Activated CD4-positive, CD25-positive, alpha-beta regulatory T cell treated with anti-CD3 and anti-CD28 coated beads, Interleukin-2, amount 50 U/mL, for 72 hours (primary cell): ENCODE measurements around the gene ABCC4.
"Not testable (repeated sequence)": the region's sequence is repeated elsewhere in the genome, so short reads cannot be mapped to it uniquely, and the experiment has no call there.

Source experiments
- DNase-seq: peaks from one replicate; pipeline ENCODE4 v3.0.0; 2021

Gene ABCC4

DNA sequence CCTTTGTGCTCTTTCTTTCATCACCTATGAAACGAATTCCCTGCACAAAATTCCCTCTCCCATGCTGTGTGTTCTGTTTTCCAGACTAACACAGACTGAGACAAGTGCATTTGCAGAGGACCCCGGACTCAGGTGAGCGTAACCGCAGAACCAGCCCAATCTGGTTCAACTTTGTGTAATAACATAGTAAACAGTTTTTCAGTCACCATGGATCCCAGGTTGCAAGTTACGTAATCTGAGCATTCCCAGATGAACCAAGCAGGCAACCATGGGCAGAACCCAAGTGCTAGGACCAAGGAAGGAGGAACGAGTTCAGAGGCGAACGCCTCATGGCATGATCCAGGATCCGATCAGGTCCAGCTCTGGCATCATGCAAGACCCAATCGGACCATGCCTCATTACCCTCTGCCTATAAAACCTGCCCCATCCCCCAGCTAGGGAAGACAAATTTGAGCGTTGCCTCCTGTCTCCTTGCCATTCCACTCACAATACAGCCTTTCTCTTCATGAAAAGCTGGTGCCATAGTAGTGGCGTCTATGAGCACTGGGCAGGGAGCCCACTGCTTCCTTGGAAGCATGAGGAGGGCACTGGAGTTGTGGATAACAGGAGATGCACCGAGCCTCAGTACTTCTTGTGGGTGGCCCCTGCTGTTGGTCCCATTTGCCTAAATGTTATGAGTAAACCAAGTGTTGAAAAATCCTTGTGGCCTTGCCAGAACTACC is 107.6 kb downstream of the ABCC4 start:
- DNase-seq: no peak

DNA sequence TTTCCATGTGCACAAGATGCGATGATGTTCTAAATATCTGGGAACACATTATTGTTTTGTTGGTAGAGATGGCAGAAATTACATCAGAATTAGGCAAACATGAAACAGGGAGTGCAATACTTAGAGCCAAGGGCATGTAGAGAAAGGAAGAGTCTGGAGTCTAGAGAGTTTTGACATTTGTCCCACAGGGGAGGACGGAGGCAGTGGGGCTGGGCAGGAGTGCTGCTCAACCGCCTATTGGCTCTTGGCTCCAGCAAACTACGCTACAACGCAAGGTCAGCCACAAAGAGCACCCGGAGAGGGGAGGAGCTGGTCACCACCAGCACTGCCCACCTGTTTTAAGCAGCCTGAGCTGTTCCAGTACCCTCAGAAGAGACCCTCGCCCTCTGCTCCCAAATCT is 108.3 kb downstream of the ABCC4 start:
- DNase-seq: no peak

DNA sequence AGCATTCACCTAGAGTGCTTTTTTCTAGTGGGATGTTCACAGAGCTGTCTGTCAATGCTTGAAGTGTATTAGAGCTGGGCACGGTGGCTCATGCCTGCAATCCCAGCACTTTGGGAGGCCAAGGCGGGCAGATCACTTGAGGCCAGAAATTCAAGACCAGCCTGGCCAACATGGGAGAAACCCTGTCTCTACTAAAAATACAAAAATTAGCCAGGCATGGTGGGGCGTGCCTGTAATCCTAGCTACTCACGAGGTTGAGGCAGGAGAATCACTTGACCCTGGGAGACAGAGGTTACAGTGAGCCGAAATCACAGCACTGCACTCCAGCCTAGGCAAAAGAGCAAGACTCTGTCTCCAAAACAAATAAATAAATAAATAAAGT is 108.7 kb downstream of the ABCC4 start:
- DNase-seq: not testable (repeated sequence)

DNA sequence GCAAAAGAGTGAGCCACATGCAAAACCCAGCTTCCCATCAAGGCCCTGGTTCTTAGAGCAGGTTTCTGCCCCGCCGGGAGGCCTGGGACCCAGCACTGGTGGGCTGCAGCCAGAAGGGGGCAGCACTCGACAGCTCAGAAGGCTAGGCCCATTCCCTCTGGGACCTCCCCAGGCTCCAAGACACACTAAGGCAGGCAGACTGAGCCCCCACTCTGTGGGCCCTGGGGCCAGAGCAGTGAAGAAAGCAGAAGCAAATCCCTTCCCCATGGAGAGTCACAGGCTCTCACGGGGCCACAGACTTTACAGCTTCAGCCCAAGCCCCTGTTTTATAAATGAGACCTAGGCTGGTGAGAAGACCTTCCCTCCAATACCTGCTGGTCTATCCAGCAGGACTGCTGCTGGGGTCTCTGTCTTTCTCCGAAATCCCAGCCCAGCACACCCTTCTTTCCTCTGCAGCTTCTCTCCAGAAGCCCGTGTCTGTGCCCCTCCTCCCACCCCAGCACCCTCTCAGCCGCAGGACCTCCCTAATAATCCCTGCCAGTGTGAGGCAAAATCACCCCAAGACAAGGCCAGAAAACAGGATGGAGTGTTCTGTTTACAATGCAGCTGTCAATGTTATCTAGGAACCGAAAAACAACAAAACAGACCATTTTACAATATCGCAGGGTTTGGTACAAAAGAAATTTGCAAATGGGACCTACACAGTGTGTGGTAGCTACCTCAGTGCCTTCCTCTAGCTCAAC is 109.3 kb downstream of the ABCC4 start:
- peak; percentile 71 for DNase-seq

DNA sequence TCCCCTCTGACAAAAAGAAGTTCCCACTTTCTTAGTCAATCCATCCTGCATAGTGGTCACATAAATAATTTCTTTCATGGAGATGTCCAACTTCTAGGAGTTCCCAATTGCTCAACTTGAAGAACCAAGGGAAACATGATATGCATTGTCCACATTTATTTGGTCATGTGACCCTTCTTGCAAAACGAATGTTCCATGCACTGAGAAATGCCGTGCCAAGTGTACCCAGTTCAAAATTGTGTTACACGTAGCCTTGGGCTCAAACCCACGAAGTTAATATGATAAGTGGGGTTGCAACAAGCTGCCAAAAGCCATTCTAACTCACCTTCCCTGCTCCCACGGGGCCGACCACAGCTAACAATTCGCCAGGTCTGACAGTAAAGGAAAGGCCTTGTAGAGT is 113.1 kb downstream of the ABCC4 start:
- no peak for DNase-seq

DNA sequence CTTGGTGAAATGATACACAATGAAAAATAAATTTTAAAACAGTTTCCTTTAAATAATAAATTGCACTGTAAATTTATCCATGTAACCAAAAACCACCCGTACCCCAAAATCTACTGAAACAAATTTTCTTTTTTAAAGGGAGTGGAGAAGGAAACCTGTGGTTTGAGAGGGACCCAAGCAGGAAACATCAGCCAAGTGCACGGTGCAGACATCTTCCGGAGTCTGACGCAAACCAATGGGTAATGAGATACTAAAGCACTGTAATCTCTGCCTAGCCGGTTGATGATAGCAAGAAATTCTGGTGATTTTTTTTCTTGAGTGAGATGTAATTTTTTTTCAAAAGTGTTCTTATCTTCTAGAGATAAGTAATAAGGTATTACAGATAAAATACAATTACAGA is 115.4 kb downstream of the ABCC4 start:
- no peak for DNase-seq

DNA sequence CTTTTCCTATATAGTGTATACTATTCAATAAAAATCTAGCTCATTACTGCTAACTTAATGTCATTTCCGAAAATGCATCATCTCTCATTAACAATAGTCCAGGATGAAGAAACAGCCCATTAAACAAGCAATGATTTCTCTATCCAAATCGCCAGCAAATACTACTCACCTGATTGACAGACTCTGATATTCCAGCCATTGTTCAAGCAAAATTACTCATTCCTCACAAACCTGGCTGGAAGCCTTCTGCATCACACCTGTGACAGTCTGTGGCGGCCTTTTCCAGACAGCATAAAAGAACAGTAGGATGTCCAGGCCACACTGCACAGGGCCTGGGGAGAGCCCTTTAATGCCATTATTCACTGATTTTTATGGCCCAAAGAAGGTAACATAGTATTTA is 115.9 kb downstream of the ABCC4 start:
- no peak for DNase-seq

DNA sequence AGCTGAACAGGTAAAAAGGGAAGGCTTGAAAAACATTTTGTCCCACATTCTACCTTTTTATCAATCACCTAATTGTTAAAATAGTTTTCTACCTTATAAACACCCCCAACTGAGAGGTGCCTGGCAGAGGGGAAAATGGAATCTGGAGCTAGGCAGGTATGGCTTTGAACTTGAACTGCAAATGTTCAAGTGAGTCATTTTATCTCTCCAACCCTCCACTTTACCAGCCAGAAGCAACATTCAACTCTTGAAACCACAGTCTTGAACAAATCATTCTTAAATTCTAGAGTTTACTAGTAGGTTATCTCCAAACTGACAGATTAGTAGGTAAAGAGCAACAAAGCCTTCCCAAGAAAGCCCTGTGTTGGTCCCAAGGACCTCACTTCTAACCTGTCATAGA is 116.9 kb downstream of the ABCC4 start:
- no peak for DNase-seq

DNA sequence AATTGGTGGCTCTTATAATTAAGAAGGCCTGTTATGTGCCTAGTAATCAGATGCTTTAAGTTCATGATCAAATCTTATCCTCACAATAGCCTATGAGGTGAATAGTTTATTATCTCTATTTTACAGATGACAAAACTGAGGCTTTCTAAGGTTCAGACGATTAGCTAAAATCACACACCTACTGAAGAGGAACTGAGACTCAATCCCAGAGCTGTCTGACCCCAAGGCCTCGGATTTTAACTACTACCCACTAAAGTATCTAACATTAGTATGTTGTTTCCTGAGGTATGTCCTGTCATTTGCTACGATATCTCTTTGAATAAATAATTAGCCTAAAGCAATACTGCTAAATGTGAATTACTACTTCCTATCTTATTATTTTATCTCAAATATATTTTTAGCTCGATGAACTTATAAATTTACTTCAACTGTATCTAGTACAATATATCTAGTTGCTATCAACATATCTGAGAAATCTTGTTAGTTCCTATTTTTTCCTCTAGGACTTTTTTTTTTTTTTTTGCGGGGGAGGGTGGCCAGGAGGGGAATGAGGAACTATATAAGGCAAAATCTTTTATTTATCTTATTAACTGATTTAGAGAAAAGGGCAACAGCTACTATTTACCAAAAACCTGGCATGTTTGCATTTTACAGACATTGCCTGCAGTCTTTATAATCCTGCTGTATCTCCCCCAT is 118.5 kb downstream of the ABCC4 start:
- no peak for DNase-seq

DNA sequence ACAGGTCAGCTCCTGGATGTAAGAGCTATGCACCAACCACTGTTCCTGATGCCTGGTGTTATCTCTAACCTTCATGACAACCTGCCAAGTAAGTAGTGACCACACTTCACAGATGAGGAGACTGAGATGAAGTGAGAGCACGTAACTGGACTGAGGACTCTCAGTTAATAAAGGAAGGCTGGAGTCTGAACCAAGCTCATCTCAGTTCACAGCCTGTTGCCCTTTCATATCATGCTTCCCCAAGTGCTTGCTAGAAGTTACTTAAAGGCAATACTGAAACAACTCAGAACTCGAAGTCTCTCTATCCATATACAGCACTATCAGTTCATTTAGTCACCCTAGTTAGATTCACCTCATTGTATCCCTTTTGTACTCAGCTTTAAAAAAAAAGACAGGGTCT is 119.7 kb downstream of the ABCC4 start:
- no peak for DNase-seq

DNA sequence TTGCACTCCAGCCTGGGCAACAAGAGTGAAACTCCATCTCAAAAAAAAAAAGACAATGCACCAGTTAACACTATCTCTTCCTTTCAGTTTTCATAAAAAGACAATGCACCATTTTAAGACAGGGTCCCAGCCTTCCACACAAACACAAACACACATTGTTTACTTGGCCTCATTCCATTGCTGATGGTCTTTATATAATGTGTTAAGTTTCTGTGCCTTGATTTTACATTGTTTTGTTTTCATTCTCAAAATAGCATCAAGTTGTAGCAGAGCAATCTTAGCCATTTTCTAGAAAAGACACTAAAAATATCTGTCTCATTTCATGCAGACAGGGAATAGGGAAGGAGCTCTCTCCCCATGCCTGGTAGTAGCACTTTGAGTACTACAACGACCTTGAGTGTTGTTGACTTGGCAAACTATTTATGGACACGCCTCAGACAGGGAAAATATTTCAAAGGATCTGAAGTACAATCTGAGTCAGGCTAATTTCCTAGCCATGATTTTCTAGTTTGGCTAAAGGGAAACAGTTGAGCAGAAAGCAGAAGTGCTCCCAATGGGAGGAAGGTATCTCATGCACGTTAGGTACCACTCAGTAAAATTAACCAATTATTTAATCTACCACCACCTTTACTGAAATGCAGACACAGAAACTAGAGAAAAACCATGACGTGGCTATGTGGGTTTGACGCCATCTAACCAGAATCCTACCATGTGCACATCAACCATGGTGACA is 120.6 kb downstream of the ABCC4 start:
- no peak for DNase-seq

DNA sequence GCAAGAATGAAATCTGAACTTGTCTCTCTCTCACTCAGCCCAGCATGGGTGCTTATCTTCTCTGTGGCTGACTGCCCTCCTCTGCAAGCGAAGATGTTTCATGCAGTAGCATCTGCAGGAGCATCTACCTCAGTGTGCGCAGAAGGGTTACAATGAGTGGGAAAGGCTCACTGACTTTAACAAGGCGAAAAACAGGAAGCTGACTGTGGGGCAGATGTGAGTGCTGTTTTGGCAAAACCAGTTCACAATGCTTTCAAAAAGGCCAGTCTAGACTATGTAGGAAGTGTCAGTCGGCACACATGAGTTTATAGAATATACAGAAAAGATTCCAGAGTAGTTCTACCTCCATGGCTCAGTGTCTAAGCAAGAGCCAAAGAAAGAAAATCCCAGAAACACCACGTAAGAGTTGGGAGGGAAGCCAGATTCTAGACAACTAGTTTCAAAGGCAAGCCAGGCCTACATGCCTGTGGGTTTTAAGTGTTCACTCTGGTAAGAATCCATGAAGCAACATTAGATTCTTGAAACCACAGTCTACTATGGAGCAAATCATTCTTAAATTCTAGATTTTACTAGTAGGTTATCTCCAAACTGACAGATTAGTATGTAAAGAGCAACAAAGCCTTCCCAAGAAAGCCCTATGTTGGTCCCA is 124.5 kb downstream of the ABCC4 start:
- DNase-seq: no peak

DNA sequence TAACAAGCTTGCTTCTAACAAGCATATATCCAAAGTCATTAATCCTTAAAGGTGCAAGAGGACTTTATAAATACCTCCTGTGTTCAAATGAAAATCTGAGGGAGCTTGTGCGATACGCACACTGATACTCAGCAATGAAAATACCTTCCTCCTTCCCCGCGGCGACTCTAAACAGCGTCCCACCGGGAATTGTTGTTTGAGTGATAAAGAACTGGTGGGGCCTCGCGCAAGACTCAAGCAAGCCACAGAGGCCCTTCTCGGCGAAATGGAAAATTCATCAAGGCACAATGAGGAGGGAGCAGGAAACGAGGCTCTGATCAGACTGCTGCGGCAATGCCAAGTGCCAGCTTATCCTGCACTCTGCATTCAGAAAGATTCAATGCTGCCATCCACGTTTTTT is 126.7 kb downstream of the ABCC4 start:
- DNase-seq: no peak

DNA sequence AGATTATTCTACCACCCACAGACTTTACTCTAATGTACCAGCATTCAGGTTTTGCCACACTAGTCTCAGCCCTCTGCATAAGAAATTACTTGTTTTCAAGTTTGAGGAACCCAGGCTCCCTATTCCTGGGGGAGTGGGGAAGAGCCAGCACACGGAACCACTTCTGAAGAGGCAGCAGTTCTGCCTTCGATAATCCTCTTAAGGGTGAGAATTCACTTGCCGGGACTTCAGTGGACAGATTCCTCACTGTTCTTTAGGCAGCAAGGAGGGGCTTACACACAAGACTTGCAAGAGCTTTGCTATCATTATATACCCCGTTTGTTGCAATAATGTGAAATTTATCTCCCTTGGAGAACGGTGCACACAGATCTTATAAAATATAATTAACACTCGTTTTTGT is 133.1 kb downstream of the ABCC4 start:
- DNase-seq: no peak

DNA sequence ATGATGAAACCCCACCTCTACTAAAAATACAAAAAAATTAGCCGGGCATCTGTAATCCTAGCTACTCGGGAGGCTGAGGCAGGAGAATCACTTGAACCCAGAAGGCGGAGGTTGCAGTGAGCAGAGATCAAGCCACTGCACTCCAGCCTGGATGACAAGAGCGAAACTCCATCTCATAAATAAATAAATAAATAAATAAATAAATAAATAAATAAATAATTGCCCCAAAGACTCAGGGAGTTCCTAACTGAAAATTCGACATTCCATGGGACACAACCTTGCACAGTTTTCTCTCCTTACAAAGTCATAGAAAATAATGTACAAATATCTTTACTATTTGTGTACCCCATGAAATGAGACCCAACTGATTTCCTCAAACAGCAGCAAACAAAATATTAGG is 134.2 kb downstream of the ABCC4 start:
- not testable (repeated sequence) for DNase-seq

DNA sequence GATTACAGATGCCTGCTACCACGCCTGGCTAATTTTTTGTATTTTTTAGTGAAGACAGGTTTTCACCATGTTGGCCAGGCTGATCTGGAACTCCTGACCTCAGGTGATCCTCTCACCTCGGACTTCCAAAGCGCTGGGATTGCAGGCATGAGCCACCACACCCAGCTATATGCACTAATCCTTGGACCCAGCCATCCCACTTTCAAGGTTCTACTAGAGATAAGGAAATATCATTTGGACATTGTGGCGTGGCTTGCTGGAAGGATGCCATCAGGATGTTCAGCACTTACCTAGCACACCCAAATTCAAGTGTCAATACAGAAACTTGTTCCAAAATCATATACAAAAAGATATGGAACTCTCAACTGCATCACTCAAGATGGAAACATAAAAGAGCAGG is 136.4 kb downstream of the ABCC4 start:
- no peak for DNase-seq

DNA sequence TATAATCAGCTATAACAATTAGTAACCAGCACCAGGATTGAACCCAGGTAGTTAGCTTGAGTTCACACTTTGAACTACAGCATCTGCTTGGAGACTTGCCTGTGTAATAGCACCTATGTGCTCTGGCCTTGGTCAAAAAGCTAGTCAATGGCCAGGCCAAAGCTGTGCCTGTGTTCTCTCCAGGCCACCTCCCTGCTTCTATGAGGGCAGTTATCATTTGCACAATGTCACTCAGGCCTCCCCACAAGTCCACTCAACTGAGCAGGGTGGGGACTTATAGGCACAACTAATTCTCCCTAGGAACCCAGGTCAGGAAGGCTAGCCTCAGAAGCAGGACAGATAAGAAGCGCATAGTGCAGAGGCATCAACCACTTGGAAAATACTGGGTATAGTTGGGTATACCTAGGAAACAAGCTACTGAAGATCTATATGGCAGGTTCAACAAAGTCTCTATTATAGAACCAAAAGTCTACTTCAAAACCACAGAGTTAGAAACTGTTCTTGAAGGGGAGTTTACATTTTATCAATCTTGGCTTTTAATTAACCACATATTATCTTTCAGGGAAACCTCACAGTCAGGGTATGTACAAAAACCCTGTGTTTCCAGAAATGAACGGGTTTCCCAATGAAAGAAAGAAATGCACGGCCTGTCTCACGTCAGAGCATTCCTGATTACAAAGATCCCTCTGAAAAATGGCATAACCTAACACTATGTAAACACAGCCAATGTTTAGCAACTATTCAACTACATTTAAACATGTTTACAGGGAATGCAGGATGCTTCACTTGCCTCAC is 140.9 kb downstream of the ABCC4 start:
- DNase-seq: no peak

DNA sequence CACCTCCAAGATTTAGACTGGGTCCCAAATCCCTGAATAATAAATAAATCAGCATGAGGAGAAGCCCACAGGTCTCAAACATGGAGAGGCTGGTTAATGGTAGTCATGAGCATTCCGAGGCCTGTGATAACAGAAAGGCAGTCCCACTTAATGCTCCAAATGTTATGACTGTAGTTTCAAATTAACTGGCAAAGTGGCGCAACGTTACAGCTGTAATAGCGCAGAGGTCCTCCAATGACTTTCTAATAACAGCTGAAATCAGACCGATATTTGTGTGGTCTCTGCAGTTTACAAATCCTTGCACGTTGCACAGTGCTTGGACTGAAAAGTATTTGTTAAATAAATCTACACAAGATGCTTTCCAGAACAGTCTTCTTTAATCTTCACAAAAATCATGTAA is 141.8 kb downstream of the ABCC4 start:
- no peak for DNase-seq

DNA sequence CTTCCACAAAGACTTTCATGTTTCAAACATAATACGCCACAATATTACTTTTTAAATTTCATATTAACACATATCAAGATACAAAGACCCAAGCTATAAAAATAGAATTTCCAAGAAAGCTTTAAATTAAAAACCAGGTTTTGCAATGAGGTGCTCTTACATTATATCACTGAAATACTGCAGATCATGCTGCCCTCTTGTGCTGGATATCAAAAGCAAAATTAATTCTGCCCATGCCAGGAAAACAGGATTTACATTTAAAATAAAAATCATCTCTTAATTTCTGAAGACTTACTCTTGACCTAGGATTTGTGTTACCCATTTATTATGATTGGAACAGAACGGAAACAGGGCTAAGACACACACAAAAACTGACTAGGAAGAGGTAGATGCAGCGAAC is 145.0 kb downstream of the ABCC4 start:
- no peak for DNase-seq

DNA sequence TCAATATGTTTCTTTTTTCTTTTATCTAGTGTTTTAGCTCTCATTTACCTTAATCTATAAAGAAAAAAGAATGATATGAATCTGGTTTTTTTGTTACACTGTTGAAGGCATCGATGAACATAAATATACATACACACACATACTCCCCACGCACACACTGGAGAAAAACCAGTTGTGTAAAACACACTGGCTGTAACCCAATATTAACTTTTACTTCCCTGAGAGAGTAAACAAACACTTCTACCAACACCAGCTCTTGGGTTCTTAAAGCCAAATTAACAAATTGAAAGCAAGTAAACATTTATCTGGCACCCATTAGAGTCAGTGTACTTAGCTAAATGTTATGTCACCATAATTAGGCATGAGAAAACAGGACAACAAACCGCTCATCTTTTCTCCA is 145.7 kb downstream of the ABCC4 start:
- no peak for DNase-seq

DNA sequence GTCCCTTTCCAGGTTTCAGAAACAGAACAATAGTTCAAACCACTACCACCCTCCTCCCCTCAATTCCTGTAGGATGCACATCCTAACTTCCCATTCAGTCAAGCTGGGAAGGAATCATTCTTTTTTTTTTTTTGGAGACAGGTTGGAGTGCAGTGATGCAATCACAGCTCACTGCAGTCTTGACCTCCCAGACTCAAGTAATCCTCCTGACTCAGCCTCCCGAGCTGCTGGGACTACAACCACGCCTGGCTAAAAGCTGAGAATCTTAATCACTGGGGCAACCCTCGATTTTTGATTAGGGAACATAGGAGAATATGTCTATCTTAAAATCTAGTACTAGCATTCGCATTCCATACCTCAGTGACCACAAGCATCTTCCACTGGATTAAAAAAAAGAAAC is 146.2 kb downstream of the ABCC4 start:
- DNase-seq: no peak

DNA sequence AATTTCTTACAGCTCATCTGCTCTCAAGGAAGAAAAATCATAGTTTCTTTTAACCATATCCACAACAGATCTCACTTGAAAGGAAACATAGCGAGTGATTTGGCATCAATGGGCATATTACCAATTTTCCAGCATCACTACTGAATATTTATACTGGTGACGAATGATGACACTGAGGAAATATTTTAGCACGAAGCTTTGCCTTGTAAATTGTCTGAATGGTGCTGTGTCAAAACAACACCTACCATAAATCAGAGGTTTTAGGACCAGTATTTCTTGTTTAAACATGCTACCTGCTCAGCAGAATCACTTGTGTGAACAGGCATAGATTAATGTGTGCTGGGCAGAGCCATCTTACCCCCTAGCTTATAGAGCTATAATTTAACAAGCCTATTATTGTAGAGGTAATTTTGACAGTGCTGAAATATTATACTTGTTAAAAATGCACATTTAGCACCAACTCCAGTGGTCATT is 146.8 kb downstream of the ABCC4 start:
- no peak for DNase-seq
